ENCODE data around the gene SZT2. TPM values are rescaled to one million over a fixed set of nuclear protein-coding genes. Genes with fewer than 3 reads are reported as not detected.

Gene SZT2
- total RNA-seq, 6 experiments from 2014 or later, result 12.7 to 30.4 (median 19.2) TPM

- no peaks in the 10 kb centered on the region for H3K36me3 ChIP-seq
- H3K9me3 ChIP-seq, result no peaks in the 10 kb centered on the region
- TF ChIP-seq CTCF (IDR thresholded peaks at IDR 0.05), result no peak
- no peak for TF ChIP-seq POLR2A (IDR thresholded peaks at IDR 0.05)
- H3K4me3 ChIP-seq, result no peak overlapping the region
- no peaks in the 10 kb centered on the region for H3K27me3 ChIP-seq
- H3K4me1 ChIP-seq, result no peaks in the 10 kb centered on the region
- 63% methylated on average over 1 of the region's 1 CpG for WGBS (ENCODE audit: insufficient coverage, low coverage, low lambda C conversion rate, missing lambda C conversion rate)
- DNase-seq (no peak), ATAC-seq (no peak)
- no peak overlapping the region for H3K27ac ChIP-seq
- intact Hi-C loops (cut with DNase I), result no loop called here
Observed at GRCh38 chr1:43477716-43478115, 88.0 kb downstream of the SZT2 start.

GRCh38 chr1:43479414-43479813 is 89.7 kb downstream of the SZT2 start:
- intact Hi-C loops (cut with DNase I), result no loop called here
- H3K36me3 ChIP-seq, result no peaks in the 10 kb centered on the region

GRCh38 chr1:43481491-43481890 is 91.8 kb downstream of the SZT2 start:
- Histone ChIP-seq H3K4me3 (no peak overlapping the region), H3K36me3 (no peaks in the 10 kb centered on the region), H3K27me3 (no peaks in the 10 kb centered on the region), H3K27ac (no peak overlapping the region), H3K4me1 (no peaks in the 10 kb centered on the region), H3K9me3 (no peaks in the 10 kb centered on the region)
- TF ChIP-seq POLR2A (IDR thresholded peaks at IDR 0.05) (no peak), CTCF (IDR thresholded peaks at IDR 0.05) (no peak)
- intact Hi-C loops (cut with DNase I), result no loop called here
- WGBS (ENCODE audit: insufficient coverage, low coverage, low lambda C conversion rate, missing lambda C conversion rate), result 84% methylated on average over 2 of the region's 2 CpGs
- ATAC-seq, result no peak
- DNase-seq, result no peak

More at GRCh38 chr1:43479414-43479813, 89.7 kb downstream of the SZT2 start:
- Histone ChIP-seq H3K27ac (no peak overlapping the region), H3K9me3 (no peaks in the 10 kb centered on the region), H3K4me3 (no peak overlapping the region), H3K27me3 (no peaks in the 10 kb centered on the region), H3K4me1 (no peaks in the 10 kb centered on the region)
- ATAC-seq, result no peak
- DNase-seq, result no peak
- 87% methylated on average over 3 of the region's 3 CpGs for WGBS (ENCODE audit: insufficient coverage, low coverage, low lambda C conversion rate, missing lambda C conversion rate)
- TF ChIP-seq POLR2A (IDR thresholded peaks at IDR 0.05) (no peak), CTCF (IDR thresholded peaks at IDR 0.05) (no peak)

DNA sequence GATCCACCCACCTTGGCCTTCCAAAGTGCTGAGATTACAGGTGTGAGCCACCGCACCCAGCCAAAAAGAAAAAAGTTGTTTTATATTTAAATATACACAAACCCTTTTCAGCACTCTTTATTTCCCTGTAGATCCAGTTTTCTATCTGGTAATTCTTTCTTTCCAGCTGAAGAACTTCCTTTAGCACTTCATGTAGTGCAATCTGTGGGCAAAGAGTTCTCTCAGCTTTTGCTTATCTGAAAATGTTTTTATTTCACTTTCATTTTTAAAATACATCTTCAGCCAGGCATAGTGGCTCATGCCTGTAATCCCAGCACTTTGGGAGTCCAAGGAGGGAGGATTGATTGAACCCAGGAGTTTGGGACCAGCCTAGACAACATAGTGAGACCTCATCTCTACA is 92.5 kb downstream of the SZT2 start:
- 91% methylated on average over 1 of the region's 1 CpG for WGBS (ENCODE audit: insufficient coverage, low coverage, low lambda C conversion rate, missing lambda C conversion rate)
- Histone ChIP-seq H3K27me3 (no peaks in the 10 kb centered on the region), H3K36me3 (no peaks in the 10 kb centered on the region), H3K9me3 (no peaks in the 10 kb centered on the region), H3K27ac (no peak overlapping the region), H3K4me1 (no peaks in the 10 kb centered on the region), H3K4me3 (no peak overlapping the region)
- ATAC-seq, result peak in 1 of 4 donors; percentile 58
- no peak for DNase-seq
- TF ChIP-seq CTCF (IDR thresholded peaks at IDR 0.05) (no peak), POLR2A (IDR thresholded peaks at IDR 0.05) (no peak)
- intact Hi-C loops (cut with DNase I), result no loop called here

- ATAC-seq (no peak), DNase-seq (no peak)
- Histone ChIP-seq H3K4me3 (no peak overlapping the region), H3K27ac (no peak overlapping the region), H3K4me1 (no peaks in the 10 kb centered on the region), H3K9me3 (no peaks in the 10 kb centered on the region), H3K36me3 (no peaks in the 10 kb centered on the region), H3K27me3 (no peaks in the 10 kb centered on the region)
- intact Hi-C loops (cut with DNase I), result no loop called here
- TF ChIP-seq CTCF (IDR thresholded peaks at IDR 0.05) (no peak), POLR2A (IDR thresholded peaks at IDR 0.05) (no peak)
- WGBS (ENCODE audit: insufficient coverage, low coverage, low lambda C conversion rate, missing lambda C conversion rate), result 80% methylated on average over 2 of the region's 2 CpGs
Observed at GRCh38 chr1:43484367-43484766, 94.7 kb downstream of the SZT2 start.

Measured in right lobe of liver (tissue), 6 donors.